Cardiac muscle cell (in vitro differentiated cells and primary cell): Measurements from ENCODE around the gene MUC5B. TPM values are rescaled to one million over a fixed set of nuclear protein-coding genes. Genes with fewer than 3 reads are reported as not detected.

Experiments used
- DNase-seq, 2 donors: peaks; one replicate each; pipeline versions ENCODE4 v3.0.0 to v3.0.0-alpha.2; 2010 to 2017; ENCODE audit warnings: low read depth in 1 of 2, low spot score in 1 of 2
- H3K27ac ChIP-seq: fragments of 200-600 bp; sonication (generic); 2 replicates; pipeline ENCODE4 v1.5.1; 2016
- H3K27me3 ChIP-seq: fragments of 200-600 bp; sonication (generic); 2 replicates; pipeline ENCODE4 v1.6.0; 2016; ENCODE audit warnings: control low read depth
- H3K36me3 ChIP-seq: fragments of 200-600 bp; sonication (generic); 2 replicates; pipeline ENCODE4 v1.5.1; 2016; ENCODE audit warnings: control low read depth
- H3K4me1 ChIP-seq: fragments of 200-600 bp; sonication (generic); 2 replicates; pipeline ENCODE4 v1.8.1; 2017; ENCODE audit warnings: low read depth, mild to moderate bottlenecking, mixed run types
- H3K4me3 ChIP-seq: fragments of 200-600 bp; sonication (generic); 2 replicates; pipeline ENCODE4 v1.5.1; 2016; ENCODE audit warnings: mild to moderate bottlenecking
- H3K9me3 ChIP-seq: fragments of 200-600 bp; sonication (generic); 2 replicates; pipeline ENCODE4 v1.5.1; 2017; ENCODE audit warnings: low read depth, mild to moderate bottlenecking, control low read depth
- CTCF ChIP-seq: IDR thresholded peaks from 2 replicates; pipeline ENCODE4 v1.5.1; 2012; ENCODE audit warnings: low read depth, mild to moderate bottlenecking, low read length
- polyA plus RNA-seq: library from polyadenylated mRNA; unstranded; fragments of >200 nt; fragmentation: Nextera tagmentation; extraction: Ambion mirVana; gene quantifications from 2 replicates; pipeline ENCODE4 v1.2.1, GENCODE V29; 2016
- total RNA-seq: library from RNA; depleted of rRNA; stranded (reverse); fragments of >200 nt; gene quantifications from 2 replicates; pipeline ENCODE4 v1.2.3, GENCODE V29; 2016

MUC5B gene
- total and polyA plus RNA-seq, 2 experiments from 2014 or later: not detected

GRCh38 chr11:1219834-1220815, 2.7 kb upstream of the MUC5B start:
- no peaks in the 10 kb centered on the region for H3K36me3 ChIP-seq
- no peaks in the 10 kb centered on the region for H3K4me1 ChIP-seq
- H3K27me3 ChIP-seq: no peaks in the 10 kb centered on the region
- no peak overlapping the region for H3K4me3 ChIP-seq
- no peak overlapping the region for H3K27ac ChIP-seq
- TF ChIP-seq CTCF: no peak
- DNase-seq: peak; percentile 27 to 61
- no peaks in the 10 kb centered on the region for H3K9me3 ChIP-seq

GRCh38 chr11:1220941-1221721, 1.7 kb upstream of the MUC5B start:
- Histone ChIP-seq H3K27ac (no peak overlapping the region), H3K4me3 (no peak overlapping the region), H3K36me3 (no peaks in the 10 kb centered on the region), H3K4me1 (no peaks in the 10 kb centered on the region), H3K9me3 (no peaks in the 10 kb centered on the region), H3K27me3 (no peaks in the 10 kb centered on the region)
- no peak for TF ChIP-seq CTCF
- DNase-seq: no peak

GRCh38 chr11:1221848-1222311, 986 bp upstream of the MUC5B start:
- no peaks in the 10 kb centered on the region for H3K36me3 ChIP-seq
- H3K4me1 ChIP-seq: no peaks in the 10 kb centered on the region
- no peak for DNase-seq
- H3K4me3 ChIP-seq: no peak overlapping the region
- TF ChIP-seq CTCF: no peak
- no peaks in the 10 kb centered on the region for H3K9me3 ChIP-seq
- no peak overlapping the region for H3K27ac ChIP-seq
- H3K27me3 ChIP-seq: no peaks in the 10 kb centered on the region

- H3K4me1 ChIP-seq: no peaks in the 10 kb centered on the region
- no peaks in the 10 kb centered on the region for H3K9me3 ChIP-seq
- no peak for TF ChIP-seq CTCF
- DNase-seq: no peak
- H3K27ac ChIP-seq: no peak overlapping the region
- no peaks in the 10 kb centered on the region for H3K27me3 ChIP-seq
- no peaks in the 10 kb centered on the region for H3K36me3 ChIP-seq
- H3K4me3 ChIP-seq: no peak overlapping the region
Measured at GRCh38 chr11:1223346-1224110, 662 bp downstream of the MUC5B start.

DNA sequence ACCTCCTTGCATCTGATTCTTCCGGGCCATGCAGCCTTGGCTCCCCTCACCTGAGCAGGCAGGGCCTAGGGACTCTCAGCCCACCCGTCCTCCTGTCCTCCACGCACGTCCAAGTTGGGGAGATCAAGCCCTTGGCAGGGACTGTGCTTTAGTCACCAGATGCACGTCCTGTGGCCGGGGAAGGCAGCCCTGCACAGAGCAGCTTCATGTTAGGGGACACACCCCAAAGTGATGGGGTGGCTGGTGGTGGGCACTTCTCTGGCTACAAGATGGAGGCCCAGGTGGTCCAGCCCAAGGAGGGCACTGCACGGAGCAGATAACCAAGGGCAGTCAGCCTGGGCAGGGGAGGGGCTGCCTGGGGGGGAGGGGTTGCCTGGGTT, 1.2 kb downstream of the MUC5B start:
- TF ChIP-seq CTCF: no peak
- H3K27me3 ChIP-seq: no peaks in the 10 kb centered on the region

More for the DNA sequence above, 1.2 kb downstream of the MUC5B start:
- no peaks in the 10 kb centered on the region for H3K9me3 ChIP-seq
- no peak for DNase-seq
- H3K27ac ChIP-seq: no peak overlapping the region
- H3K36me3 ChIP-seq: no peaks in the 10 kb centered on the region
- no peak overlapping the region for H3K4me3 ChIP-seq
- no peaks in the 10 kb centered on the region for H3K4me1 ChIP-seq
